ENCODE data around the gene PDE3A. TPM values are rescaled to one million over a fixed set of nuclear protein-coding genes. Genes with fewer than 3 reads are reported as not detected.

Gene PDE3A
- polyA plus RNA-seq, 3 donors, result 0.10 TPM; not detected in 2

DNA sequence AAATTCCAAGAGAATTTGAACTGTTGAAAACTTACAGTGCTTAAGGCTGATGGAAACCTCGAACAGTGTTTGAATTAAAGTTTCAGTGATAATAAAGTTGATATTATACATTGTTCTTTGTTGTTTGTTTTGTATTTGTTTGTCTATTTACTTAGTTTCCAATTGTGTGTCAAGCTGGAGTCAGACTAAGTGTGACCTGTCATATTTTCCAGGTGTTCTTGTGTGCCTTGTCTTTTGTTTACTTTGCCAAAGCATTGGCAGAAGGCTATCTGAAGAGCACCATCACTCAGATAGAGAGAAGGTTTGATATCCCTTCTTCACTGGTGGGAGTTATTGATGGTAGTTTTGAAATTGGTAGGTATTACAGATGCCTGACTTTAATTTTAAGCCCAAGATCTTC lies 332.8 kb downstream of the PDE3A start:
- H2AFZ ChIP-seq (ENCODE audit: insufficient read depth, low read depth, low read length, poor library complexity, severe bottlenecking), result no peak overlapping the region
- no peak overlapping the region for H3K4me3 Mint-ChIP-seq
- H3K36me3 Mint-ChIP-seq, result no peaks in the 10 kb centered on the region
- no peaks in the 10 kb centered on the region for H4K20me1 ChIP-seq (ENCODE audit: insufficient read depth, low read length)
- no peaks in the 10 kb centered on the region for H3K36me3 ChIP-seq (replicated peaks in 1 of 2; ENCODE audit: control insufficient read depth in 1 of 2, insufficient read depth in 2 of 2, low read length in 2 of 2)
- no peak overlapping the region for H3K27ac ChIP-seq (ENCODE audit: low read depth in 1 of 2, low read length in 2 of 2)
- H3K79me2 ChIP-seq (ENCODE audit: insufficient read depth, low read length), result no peaks in the 10 kb centered on the region
- H3K9me3 ChIP-seq (replicated peaks in 1 of 2; ENCODE audit: control insufficient read depth in 1 of 2, insufficient read depth in 1 of 2, low read length in 2 of 2), result no peaks in the 10 kb centered on the region
- no peaks in the 10 kb centered on the region for H3K4me1 Mint-ChIP-seq
- H3K4me1 ChIP-seq (ENCODE audit: control insufficient read depth in 1 of 2, insufficient read depth in 2 of 2, low read length in 2 of 2), result no peaks in the 10 kb centered on the region
- intact Hi-C loops (cut with micrococcal nuclease), result no loop called here
- no peaks in the 10 kb centered on the region for H3K27me3 ChIP-seq (ENCODE audit: control insufficient read depth in 2 of 2, insufficient read depth in 2 of 2, low read length in 2 of 2)
- TF ChIP-seq, protein P1, sequence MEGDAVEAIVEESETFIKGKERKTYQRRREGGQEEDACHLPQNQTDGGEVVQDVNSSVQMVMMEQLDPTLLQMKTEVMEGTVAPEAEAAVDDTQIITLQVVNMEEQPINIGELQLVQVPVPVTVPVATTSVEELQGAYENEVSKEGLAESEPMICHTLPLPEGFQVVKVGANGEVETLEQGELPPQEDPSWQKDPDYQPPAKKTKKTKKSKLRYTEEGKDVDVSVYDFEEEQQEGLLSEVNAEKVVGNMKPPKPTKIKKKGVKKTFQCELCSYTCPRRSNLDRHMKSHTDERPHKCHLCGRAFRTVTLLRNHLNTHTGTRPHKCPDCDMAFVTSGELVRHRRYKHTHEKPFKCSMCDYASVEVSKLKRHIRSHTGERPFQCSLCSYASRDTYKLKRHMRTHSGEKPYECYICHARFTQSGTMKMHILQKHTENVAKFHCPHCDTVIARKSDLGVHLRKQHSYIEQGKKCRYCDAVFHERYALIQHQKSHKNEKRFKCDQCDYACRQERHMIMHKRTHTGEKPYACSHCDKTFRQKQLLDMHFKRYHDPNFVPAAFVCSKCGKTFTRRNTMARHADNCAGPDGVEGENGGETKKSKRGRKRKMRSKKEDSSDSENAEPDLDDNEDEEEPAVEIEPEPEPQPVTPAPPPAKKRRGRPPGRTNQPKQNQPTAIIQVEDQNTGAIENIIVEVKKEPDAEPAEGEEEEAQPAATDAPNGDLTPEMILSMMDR (IDR thresholded peaks at IDR 0.05), result no peak
- no peak overlapping the region for H3K9ac ChIP-seq (ENCODE audit: insufficient read depth, low read length, poor library complexity, severe bottlenecking)
- WGBS (ENCODE audit: insufficient coverage), result 57% methylated on average over 1 of the region's 1 CpG
- no peak overlapping the region for H3K27ac Mint-ChIP-seq
- peaks cover 0 to 3% (median 0%) of the 10 kb centered on the region in 3 donors for H3K27me3 Mint-ChIP-seq (ENCODE audit: low read depth in 3 of 3)
- no peak overlapping the region for H3K4me2 ChIP-seq (replicated peaks; ENCODE audit: extremely low read depth, low read length, poor library complexity, severe bottlenecking)
- peaks cover 0 to 3% (median 0%) of the 10 kb centered on the region in 7 donors for H3K9me3 Mint-ChIP-seq
- DNase-seq, result no peak
- no peak overlapping the region for H3K4me3 ChIP-seq (replicated peaks in 1 of 3; ENCODE audit: low read depth in 2 of 3, low read length in 3 of 3)

DNA sequence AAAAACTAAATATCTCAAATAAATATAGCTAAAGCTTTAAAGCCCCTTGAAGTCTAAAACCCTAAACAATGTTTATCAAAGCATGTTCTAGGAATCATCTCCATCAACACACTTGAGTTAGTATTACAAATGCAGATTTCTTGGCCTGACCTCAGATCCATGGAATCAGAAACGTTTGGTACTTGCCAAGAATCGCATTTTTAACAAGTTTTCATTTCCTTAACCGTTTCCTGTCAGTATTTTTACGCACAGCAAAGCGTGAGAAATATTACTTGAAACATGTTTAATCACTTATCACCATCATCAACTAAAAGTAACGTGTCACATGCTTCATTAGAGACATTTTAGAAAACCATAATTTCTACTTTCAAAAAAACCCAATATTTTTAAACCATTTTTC lies 336.5 kb downstream of the PDE3A start:
- H3K4me3 Mint-ChIP-seq, result no peak overlapping the region
- no peaks in the 10 kb centered on the region for H3K9me3 ChIP-seq (replicated peaks in 1 of 2; ENCODE audit: control insufficient read depth in 1 of 2, insufficient read depth in 1 of 2, low read length in 2 of 2)
- H3K27ac Mint-ChIP-seq, result no peak overlapping the region
- no peak overlapping the region for H3K4me2 ChIP-seq (replicated peaks; ENCODE audit: extremely low read depth, low read length, poor library complexity, severe bottlenecking)
- no peaks in the 10 kb centered on the region for H4K20me1 ChIP-seq (ENCODE audit: insufficient read depth, low read length)
- no peak overlapping the region for H3K27ac ChIP-seq (ENCODE audit: low read depth in 1 of 2, low read length in 2 of 2)
- no peaks in the 10 kb centered on the region for H3K4me1 Mint-ChIP-seq
- no peak for DNase-seq
- no peaks in the 10 kb centered on the region for H3K4me1 ChIP-seq (ENCODE audit: control insufficient read depth in 1 of 2, insufficient read depth in 2 of 2, low read length in 2 of 2)
- peaks cover 0 to 4% (median 0%) of the 10 kb centered on the region in 7 donors for H3K9me3 Mint-ChIP-seq
- intact Hi-C loops (cut with micrococcal nuclease), result no loop called here
- TF ChIP-seq, protein P1 (IDR thresholded peaks at IDR 0.05), result no peak
- H3K4me3 ChIP-seq (replicated peaks in 1 of 3; ENCODE audit: low read depth in 2 of 3, low read length in 3 of 3), result no peak overlapping the region
- no peaks in the 10 kb centered on the region for H3K27me3 ChIP-seq (ENCODE audit: control insufficient read depth in 2 of 2, insufficient read depth in 2 of 2, low read length in 2 of 2)
- no peaks in the 10 kb centered on the region for H3K36me3 Mint-ChIP-seq
- H3K79me2 ChIP-seq (ENCODE audit: insufficient read depth, low read length), result no peaks in the 10 kb centered on the region
- no peak overlapping the region for H2AFZ ChIP-seq (ENCODE audit: insufficient read depth, low read depth, low read length, poor library complexity, severe bottlenecking)
- H3K36me3 ChIP-seq (replicated peaks in 1 of 2; ENCODE audit: control insufficient read depth in 1 of 2, insufficient read depth in 2 of 2, low read length in 2 of 2), result no peaks in the 10 kb centered on the region
- WGBS (ENCODE audit: insufficient coverage), result 64% methylated on average over 5 of the region's 6 CpGs
- peaks cover 0 to 4% (median 0%) of the 10 kb centered on the region in 3 donors for H3K27me3 Mint-ChIP-seq (ENCODE audit: low read depth in 3 of 3)
- H3K9ac ChIP-seq (ENCODE audit: insufficient read depth, low read length, poor library complexity, severe bottlenecking), result no peak overlapping the region

All from CD14-positive monocyte (primary cell).